Fibroblast of upper back skin (primary cell): ENCODE measurements around the gene ANO2.
"Not testable (repeated sequence)": the region's sequence is repeated elsewhere in the genome, so short reads cannot be mapped to it uniquely, and the experiment has no call there.

Source experiments
- DNase-seq: peaks from one replicate; pipeline ENCODE4 v3.0.0-alpha.2; 2013

The ANO2 gene

GRCh38 chr12:5571115-5571514, 373.9 kb downstream of the ANO2 start:
- DNase-seq, result no peak

GRCh38 chr12:5570416-5570815, 374.6 kb downstream of the ANO2 start:
- DNase-seq, result no peak

DNA sequence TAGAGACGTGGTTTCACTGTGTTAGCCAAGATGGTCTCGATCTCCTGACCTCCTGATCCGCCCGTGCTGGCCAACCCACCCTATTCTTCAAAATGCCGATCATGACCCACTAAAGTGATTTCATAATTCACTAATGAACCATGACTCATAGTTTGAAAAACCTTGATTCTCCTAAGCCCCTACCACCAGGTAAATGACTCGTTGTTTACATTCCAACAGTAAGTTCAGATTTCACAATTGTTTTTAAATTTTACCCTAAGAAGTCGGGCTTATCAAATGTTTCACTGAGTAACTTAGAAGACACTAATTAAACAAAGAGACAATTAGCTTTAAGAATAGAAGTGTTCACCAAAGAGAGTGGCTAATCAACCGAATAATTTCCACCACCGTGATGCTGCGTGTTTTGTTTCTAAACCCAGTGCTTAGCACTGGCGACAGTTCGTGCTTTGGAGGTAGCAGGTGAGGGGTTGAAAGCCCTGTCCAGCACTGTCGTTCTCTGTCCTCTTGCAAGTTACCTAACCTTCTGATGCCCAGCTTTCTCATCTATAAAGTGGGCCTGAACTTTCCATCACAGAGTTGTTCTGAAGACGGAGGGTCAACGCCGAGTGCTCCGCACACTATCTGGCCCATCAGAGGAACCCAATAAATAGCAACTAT, 376.6 kb downstream of the ANO2 start:
- no peak for DNase-seq

DNA sequence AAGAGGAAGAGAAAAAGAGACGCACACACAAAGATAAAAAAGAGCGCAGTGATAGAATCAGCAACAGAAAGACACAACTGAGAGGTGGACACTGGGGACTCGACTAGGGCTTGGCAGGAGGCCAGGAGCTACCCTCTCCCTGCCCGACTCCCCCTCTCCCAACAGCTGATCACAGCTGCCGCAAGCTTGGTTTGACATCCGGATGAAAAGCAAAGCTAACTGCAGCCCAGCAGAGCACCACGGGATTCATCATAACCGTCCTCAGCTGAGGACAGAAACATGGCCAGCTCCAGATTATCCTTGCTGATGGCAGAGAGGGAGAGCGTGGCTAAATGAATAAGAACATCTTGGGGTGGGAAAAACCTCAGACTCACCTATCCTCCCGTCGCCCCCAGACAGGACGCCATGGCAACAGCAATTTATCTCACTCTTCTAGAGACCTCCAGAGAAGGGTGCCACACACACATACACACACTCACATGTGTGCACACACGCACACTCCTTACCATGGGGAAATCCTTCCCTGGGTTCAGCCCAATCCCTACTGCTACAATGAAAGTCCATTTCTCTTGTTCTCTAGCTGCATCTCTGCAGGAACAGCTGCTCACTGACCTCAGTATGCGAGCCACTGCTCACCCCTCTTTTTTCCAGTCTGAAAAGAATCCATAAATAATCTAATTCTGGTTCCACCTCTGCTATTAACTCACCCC, 377.9 kb downstream of the ANO2 start:
- DNase-seq, result peak; percentile 50

DNA sequence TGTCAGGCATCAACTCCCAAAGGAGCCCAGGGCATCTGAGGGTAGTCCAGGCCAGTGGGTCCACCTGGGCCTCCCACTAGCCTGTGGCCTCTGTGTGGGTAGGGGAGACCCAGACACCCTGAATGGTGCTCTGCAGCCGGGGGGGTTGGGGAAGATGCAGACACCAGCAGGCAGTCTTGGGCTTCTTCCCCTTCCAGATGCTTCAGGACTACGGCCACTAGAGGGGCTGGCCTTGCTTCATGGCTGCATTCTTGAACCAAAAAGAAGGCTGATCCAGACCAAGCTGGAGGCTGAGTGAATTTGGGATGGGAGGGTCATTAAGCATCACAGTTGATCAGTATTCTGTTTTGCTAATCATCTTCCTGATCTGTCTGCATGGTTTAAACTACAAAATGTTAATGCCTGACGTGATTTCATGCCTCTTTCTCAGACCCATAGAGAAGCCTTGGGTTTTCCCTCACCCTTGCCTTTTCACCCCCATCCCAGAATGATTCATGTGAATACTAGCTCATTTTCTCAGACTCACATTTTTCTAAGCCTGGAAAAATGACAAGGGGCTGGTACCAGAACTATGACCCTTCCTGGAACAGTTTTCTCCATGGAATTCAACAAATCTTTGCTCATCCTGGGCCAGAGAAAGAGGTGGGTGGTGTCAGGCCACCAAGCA, 379.0 kb downstream of the ANO2 start:
- peak; percentile 88 for DNase-seq

GRCh38 chr12:5562581-5562980, 382.5 kb downstream of the ANO2 start:
- no peak for DNase-seq

- no peak for DNase-seq
Measured at GRCh38 chr12:5561846-5562245, 383.2 kb downstream of the ANO2 start.

- no peak for DNase-seq
Measured at GRCh38 chr12:5561057-5561456, 384.0 kb downstream of the ANO2 start.

- no peak for DNase-seq
Measured at GRCh38 chr12:5560265-5560664, 384.8 kb downstream of the ANO2 start.

DNA sequence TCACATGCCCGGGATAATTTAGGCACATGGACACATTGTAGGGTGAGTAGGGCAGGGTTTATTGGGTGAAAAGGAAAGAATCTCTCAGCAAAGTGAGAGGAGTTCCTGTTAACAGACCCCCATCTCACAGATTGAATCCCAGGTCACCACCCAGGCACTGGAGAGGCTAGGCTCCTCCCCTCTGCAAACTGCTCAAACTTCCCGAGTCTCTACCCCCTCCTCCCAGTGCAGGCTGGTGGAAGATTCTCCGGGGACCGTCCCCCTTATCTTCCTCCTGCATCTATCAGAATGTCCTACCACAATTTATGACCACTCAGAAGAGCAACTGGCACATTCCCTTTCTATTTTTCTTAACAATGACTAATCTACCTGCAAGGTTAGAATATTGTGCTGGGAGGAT, 387.2 kb downstream of the ANO2 start:
- no peak for DNase-seq

DNA sequence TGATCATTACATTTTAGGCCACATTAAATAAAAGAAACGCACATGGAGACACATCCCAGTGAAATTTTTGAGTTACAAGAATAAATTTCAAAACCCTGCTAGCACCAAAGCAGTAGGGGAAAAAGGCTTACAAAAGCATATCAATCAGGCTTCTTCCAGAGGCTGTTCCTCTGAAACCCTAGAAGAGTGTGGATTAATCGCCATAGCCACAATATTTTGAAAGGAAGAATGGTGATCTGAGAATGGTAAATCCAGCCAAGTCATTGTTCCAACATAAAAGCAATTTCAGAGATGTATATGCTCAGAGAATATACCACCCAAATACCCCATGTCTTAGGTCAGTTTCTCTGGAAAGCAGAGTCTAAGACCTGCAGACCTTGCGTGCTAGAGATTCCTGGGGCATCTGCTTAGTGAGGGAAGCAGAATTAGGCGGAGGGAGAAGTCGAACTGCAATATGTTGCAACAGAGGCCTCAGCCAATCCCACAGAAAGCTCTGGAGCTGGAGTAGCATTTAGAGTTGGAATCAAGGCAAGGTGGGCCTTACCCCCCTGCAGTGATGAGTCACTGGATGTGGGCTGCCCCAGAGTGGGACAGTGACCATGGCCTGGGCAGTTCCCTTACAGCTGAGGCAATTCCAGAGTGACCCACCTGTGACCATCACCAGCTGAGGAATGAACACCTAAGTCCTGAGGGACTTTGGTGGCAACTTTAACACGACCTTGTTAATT, 387.9 kb downstream of the ANO2 start:
- DNase-seq, result peak; percentile 44

DNA sequence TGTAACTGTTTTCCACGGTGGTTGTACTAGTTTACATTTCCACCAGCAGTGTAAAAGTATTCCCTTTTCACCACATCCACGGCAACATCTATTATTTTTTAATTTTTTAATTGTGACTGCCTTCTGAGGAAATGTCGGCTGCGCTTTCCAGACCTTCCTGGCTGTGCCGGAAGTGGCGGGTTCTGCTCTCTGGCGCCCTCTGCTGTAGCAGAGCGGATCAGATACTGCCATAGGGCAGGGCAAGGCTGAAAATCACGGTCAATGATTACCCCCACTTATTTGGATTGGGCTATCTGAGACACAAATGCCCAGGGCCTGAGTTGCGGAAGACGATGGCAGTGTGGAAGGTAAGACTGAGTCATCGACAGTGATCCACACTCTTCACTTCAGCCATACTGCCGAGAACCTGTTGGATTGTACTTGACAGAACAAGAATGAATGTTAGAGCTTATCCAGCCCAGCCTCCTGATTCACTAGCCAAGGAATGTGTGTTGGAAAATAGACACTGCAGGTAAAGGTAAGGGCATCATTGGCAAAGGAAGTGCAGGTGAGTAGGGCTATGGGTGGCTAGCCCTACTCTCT, 388.9 kb downstream of the ANO2 start:
- DNase-seq, result no peak

DNA sequence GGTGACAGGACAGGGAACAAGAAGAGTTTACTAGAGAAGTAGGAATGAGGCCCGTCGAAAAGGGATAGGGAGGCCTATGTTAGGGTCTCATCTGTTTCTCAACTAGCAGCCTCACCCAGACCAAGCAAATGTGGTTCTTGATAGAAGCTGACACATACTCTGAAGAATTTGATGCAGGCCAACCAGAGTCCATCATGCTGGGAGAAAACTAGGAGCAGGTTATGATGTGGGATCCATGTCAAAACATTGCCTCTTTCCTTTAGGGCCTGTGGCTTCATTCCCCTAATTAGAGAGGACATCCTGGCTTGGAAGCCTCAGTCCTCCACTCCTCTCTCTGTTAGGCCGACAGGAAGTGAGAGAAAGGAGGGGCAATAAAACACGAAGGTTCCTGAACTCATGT, 390.3 kb downstream of the ANO2 start:
- DNase-seq, result peak; percentile 95

GRCh38 chr12:5549011-5549410, 396.0 kb downstream of the ANO2 start:
- no peak for DNase-seq

- no peak for DNase-seq
Measured at GRCh38 chr12:5548152-5548943, 396.7 kb downstream of the ANO2 start.

DNA sequence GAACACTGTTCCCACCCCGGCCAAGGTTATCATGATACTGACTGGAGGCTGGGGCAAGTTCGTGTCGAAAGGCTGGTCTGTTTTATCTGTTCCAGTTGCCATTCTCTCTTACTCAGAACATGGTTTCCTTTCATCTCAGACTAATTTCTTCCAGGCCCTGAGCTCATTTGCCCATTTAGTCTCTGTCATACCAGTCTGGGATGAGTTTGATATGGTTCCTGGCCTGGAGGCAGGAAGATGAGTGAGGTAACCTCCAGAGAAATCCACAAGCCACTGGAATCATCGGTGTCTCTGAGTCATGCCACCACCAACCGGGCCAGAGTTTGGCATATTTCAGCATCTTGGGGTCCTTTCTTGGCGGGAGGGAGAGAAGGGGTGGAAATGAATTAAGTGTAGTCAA, 398.4 kb downstream of the ANO2 start:
- peak; percentile 89 for DNase-seq

DNA sequence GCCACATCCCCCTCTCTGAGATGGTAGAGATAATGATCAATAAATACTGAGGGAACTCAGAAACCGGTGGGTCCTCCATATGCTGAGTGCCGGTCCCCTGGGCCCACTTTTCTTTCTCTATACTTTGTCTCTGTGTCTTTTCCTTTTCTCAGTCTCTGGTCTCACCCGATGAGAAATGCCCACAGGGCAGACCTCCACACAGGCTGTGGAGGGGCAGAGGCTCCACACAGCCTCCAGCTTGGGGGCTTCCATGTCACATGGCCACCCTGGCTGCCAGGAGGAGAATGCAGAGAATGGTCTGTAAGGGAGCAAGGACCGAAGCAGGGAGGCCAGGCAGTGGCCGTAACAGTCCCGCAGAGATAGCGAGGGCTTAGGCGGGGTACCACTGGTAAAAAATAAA, 407.3 kb downstream of the ANO2 start:
- no peak for DNase-seq

DNA sequence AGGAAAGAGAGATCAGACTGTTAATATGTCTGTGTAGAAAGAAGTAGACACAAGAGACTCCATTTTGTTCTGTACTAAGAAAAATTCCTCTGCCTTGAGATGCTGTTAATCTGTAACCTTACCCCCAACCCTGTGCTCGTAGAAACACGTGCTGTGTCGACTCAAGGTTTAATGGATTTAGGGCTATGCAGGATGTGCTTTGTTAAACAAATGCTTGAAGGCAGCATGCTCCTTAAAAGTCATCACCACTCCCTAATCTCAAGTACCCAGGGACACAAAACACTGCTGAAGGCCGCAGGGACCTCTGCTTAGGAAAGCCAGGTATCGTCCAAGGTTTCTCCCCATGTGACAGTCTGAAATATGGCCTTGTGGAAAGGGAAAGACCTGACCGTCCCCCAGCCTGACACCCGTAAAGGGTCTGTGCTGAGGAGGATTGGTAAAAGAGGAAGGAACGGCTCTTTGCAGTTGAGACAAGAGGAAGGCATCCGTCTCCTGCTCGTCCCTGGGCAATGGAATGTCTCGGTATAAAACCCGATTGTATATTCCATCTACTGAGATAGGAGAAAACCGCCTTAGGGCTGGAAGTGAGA, 407.9 kb downstream of the ANO2 start:
- DNase-seq, result not testable (repeated sequence)

DNA sequence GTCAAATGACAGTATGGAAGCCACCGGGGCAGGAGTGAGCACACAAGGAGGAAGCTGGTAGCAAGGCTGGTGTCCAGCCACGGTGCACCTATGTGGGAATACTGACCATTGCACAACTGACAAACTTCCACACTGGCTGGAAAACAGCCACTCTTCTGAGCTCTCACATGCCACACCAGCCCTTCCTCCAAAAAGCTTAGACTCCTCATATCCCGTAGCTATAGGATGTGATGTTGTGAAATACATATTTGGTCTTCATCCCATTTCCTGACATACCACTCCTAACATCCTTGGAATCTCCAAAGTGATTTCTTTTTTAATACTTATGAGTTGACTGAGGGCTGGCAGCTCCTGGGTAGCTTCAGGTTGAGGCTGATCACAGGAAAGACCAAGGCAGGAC, 409.5 kb downstream of the ANO2 start:
- peak; percentile 91 for DNase-seq

GRCh38 chr12:5534426-5535199, 410.4 kb downstream of the ANO2 start:
- no peak for DNase-seq

DNA sequence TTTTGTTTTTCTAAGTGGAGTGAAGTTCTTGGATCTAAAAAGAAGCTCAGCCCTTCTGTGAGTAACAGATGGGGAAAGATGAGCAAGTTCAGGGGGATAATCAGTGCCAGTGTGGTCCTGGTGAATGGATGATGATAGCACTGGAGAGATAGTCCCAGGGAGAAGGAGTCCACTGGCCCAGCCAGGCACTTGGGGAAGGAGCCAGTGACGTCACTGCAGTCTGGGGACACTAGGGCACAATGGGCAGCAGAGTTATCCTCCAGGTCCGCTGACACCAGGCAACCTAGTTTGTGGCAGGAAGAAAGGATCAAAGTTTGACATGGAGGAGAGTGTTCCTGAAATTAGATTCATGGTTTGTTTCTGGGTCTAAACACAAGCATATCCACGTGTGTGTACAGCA, 411.7 kb downstream of the ANO2 start:
- no peak for DNase-seq
